Stimulated activated CD8-positive, alpha-beta memory T cell treated with anti-CD3 and anti-CD28 coated beads, Interleukin-7, amount 100 ng/mL, for 1 hour (primary cell): ENCODE results near the gene LPP.
"Not testable (repeated sequence)": the region's sequence is repeated elsewhere in the genome, so short reads cannot be mapped to it uniquely, and the experiment has no call there.

Experiments
- DNase-seq, 2 donors: peaks; one replicate each; pipeline ENCODE4 v3.0.0-alpha.2; 2020; ENCODE audit warnings: low read depth in 2 of 2

Gene LPP

GRCh38 chr3:188154014-188154808 lies at the start of gene LPP:
Gene LPP (plus strand): TSS chr3:188154157. CDS start chr3:188406121, 251,964 bp downstream.
- peak; percentile 62 for DNase-seq

DNA sequence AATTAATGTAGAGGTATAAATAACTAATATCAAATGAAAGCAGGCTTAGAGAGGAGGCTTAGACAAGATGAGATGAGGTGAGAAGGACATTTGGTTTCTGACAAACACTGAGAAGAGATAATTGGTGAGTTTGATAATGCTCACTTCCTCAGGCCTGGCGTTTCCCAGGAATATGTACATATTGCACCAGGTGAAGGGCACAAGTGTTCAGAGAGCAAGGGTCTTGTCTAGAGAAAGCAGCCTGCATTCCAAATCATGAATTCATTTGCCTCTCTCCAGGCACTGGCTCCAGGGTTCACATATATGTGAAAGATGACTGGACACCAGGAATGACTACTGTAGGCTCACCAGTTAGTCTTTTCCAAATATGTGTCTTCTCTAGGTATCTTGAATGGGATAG lies 48.0 kb upstream of the LPP start:
- no peak for DNase-seq

DNA sequence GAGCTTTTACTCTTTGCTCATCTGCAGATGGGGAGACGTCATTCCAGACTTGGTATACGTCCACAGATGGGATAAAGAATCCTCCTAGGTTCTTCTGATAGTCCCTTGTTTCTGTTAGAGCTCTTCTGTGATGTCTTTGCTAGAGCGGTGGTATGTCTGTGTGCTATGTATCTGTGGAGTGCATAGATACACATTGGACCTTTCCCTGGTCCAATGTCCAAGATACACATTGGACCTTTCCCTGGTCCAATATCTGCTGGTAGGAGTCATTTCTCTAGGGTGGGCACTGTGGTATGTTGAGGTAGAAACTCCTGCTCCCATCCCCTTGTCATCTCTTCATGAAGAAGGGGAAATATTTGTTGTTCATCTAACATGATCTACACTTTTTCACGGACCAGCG lies 47.5 kb upstream of the LPP start:
- DNase-seq, result no peak

- no peak for DNase-seq
Observed at GRCh38 chr3:188106887-188107830, 46.8 kb upstream of the LPP start.

- DNase-seq, result no peak
Observed at GRCh38 chr3:188108703-188109412, 45.1 kb upstream of the LPP start.

DNA sequence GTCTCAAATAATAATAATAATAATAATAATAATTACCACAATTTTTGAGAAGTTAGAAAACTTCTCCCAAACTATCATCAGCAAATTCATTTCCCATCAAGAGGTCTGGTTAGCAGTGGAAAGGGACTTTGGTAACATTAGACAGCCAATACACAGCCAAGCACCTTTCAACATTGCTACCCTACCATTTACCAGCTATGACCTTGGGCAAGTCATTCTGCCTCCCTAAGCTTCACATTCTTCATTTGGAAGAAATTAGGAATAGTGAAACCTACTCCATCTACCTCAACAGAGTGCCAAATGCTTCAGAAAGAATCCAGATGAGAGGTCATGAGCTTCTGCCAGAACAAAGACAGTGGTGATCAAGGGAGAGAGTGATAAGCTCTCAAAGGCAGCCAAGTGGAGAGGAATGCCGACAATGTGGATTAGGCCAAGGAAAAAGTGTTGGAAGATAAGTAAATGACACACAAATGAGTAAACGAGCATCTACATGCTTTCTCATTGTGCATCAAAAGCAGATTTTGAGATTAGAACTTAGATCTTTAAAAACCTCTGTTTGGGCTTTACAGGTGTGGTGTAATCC lies 42.9 kb upstream of the LPP start:
- no peak for DNase-seq

DNA sequence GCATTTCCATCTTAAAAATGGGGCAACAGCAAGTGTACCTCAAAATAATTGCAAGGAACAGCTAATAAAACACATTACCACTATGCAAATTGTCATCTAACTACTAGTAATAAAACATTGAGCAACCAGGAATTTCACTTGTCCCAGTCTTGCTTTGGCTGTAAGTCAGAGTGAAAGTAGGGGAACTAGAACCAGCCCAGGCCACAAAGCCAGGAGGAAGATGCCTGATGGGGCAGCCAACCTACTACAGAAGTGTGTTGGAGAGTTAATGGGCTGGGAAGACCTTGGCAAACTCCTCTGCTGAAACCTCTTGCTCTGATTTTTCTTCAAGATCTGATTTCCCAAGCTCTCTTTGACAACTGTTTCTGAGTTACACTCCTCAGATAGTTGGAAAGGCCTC lies 40.2 kb upstream of the LPP start:
- DNase-seq, result no peak

- DNase-seq, result no peak
Observed at GRCh38 chr3:188119846-188120245, 34.1 kb upstream of the LPP start.

DNA sequence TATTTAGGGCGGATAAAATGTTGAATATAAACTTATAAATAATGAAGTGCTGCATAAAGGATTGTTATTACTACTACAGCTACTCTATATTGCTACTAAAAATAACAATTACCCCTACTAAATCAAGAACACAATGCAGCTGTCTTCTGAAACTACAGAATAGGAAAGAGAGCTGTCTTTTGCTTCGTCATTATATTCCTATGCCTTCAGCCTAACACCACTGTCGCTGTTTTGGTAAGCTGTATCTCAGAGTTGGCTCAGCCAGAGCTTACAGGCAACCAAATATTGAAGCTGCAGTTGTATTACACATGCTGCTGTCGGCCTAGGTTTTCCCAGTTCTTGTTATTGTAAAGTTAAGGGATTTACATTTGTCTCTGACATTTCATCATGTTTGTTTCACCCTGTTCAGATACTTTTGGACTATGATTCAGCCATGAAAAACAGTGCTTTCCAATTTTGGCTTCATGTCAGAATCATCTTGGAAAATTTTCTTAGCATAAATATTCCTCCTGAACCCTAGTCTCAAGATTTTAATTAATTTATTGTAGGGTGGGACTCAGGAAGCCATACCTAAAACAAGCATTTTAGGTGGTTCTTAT lies 31.3 kb upstream of the LPP start:
- no peak for DNase-seq

- no peak for DNase-seq
Observed at GRCh38 chr3:188123170-188123905, 30.6 kb upstream of the LPP start.

- DNase-seq, result no peak
Observed at GRCh38 chr3:188124184-188124583, 29.8 kb upstream of the LPP start.

DNA sequence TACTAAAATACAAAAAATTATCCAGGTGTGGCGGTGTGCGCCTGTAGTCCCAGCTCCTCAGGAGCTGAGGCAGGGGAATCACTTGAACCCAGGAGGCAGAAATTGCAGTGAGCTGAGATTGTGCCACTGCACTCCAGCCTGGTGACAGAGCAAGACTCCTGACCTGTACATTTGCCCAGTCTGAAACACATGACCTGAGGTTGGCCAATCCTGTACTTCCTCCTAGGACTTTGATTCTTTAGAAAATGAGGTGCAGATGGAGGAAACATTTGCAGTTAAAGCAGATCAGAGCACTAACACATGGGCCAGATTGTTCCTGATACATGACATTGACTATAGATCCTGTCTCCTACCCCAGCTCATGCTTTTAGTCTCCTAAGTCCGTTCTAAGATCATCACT lies 28.9 kb upstream of the LPP start:
- no peak for DNase-seq

GRCh38 chr3:188126276-188126675 lies 27.7 kb upstream of the LPP start:
- no peak for DNase-seq

- DNase-seq, result no peak
Observed at GRCh38 chr3:188126934-188127333, 27.0 kb upstream of the LPP start.

DNA sequence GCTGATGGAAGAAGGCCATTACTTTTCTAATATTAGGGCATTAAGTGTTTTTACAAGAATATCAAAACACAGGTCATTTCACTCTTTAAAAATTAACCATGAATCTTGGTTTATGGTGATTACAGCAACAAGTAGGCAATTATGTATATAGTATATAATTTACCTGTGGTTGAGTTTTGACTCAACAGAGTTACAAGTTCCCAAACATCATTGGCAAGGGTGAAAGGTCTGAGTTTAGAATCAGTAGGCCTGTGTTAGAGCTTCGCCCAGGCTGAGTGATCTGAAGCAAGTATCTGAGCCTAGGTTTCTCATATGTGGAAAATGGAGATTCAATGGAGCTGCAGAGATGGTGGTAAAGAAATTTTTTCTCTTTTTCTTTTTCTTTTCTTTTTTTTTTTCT lies 25.1 kb upstream of the LPP start:
- no peak for DNase-seq

DNA sequence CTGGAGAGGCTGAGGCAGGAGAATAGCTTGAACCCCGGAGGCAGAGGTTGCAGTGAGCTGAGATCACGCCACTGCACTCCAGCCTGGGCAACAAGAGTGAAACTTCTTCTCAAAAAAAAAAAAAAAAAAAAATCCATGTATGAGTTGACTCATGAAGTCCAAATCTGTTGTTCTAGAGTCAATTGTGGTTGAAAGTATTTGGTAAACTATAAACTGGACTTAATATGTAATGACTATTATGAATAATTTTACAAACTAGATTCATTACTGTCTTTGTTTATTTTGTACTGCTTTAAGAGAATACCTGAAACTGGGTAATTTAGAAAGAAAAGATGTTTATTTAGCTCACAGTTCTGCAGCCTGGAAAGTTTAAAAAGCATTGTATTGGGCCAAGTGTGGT lies 22.9 kb upstream of the LPP start:
- DNase-seq, result not testable (repeated sequence)

DNA sequence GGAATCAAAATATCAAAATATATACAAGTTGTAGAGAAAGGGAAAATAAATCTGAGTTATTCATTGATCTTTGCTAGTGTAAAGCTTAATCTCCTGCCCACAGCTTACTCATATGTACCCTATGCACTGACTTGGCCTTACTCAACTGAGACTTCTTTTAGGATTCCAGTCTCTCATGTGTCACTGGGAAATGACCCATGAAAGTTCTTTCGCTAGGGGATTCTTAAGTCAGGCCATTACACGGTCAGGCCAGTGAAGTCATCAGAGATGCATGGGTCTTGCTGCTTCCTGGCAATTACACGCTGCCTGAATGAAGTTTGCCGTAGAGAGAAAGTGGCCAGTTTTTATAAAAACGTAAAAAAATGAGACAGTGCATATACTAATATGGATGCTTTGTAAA lies 20.7 kb upstream of the LPP start:
- DNase-seq, result no peak

- no peak for DNase-seq
Observed at GRCh38 chr3:188133646-188134045, 20.3 kb upstream of the LPP start.

DNA sequence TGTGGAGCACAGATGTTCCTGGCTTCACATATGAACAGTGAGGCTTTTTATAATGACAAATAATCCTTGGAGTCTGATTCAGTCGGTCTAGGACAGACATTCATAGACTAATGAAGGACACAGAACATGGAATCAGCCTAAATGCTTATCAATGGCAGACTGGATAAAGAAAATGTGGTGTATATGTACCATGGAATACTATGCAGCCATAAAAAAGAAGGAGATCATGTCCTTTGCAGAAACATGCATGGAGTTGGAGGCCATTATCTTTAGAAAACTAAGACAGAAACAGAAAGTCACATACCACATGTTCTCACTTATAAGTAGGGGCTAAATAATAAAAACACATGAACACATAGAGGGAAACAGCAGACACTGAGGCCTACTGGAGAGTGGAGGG lies 19.9 kb upstream of the LPP start:
- no peak for DNase-seq

GRCh38 chr3:188134856-188135255 lies 19.1 kb upstream of the LPP start:
- DNase-seq, result no peak

- DNase-seq, result no peak
Observed at GRCh38 chr3:188135271-188135670, 18.7 kb upstream of the LPP start.
